OCI-LY1 (cell line): Measurements from ENCODE around the gene SLC40A1.

Source experiments
- CTCF ChIP-seq: fragments of 200-600 bp; sonication (generic), shearing (Covaris generic); IDR thresholded peaks from 2 replicates; pipeline ENCODE4 v1.5.1; 2017; ENCODE audit warnings: mild to moderate bottlenecking, antibody characterized with exemption, low read length, moderate library complexity, mixed read lengths
- EZH2 ChIP-seq: fragments of 200-600 bp; sonication (generic), shearing (Covaris generic); IDR thresholded peaks from 2 replicates; pipeline ENCODE4 v1.8.0; 2017; ENCODE audit warnings: borderline replicate concordance, mixed run types, mild to moderate bottlenecking, antibody characterized with exemption, low read length, moderate library complexity, mixed read lengths

GRCh38 chr2:189625636-189626035 lies 45.0 kb upstream of the SLC40A1 start:
- TF ChIP-seq CTCF (no peak), EZH2 (no peak)
